HCT116 (cell line): ENCODE measurements around the gene DOCK10. TPM values are rescaled to one million over a fixed set of nuclear protein-coding genes. Genes with fewer than 3 reads are reported as not detected.

Experiments used
- ATAC-seq: fragments of 200-7000 bp; cut with Tn5 transposase; 2 replicates; pipeline ENCODE4 v1.9.1; 2020; ENCODE audit warnings: mild to moderate bottlenecking, moderate library complexity
- BruUV-seq: library from RNA; stranded (reverse); fragments of 400-500 nt; replicated peaks from 2 replicates; lab custom pipeline; 2021; lab: Mats Ljungman, UMichigan
- CTCF ChIA-PET: fragments of 300-600 bp; sonication (Branson Sonifier 250); formaldehyde crosslinking; loops from one replicate; lab custom pipeline; 2021; ENCODE audit warnings: antibody characterized with exemption; lab: Charles Lee
- POLR2A ChIA-PET: fragments of 300-600, 350-600 bp; sonication (Branson Sonifier 250); formaldehyde crosslinking; loops from one replicate; lab custom pipeline; 2021; ENCODE audit warnings: antibody characterized with exemption; lab: Charles Lee
- RAD21 ChIA-PET, 2 experiments: fragments of 300-600 bp; sonication (Branson Sonifier 250); formaldehyde crosslinking; loops; one replicate each; lab custom pipeline; 2023; ENCODE audit warnings: low total read pairs in 2 of 2; ENCODE audit not compliant: uncharacterized antibody in 2 of 2, unreplicated experiment in 2 of 2, low non-redundant PET in 1 of 2; lab: Charles Lee
- DNase-seq: peaks from one replicate; pipeline ENCODE4 v3.0.0-alpha.2; 2010; ENCODE audit warnings: low read depth, low spot score
- H2AFZ ChIP-seq: fragments of 200-600 bp; shearing (Covaris generic), sonication (generic); 2 replicates; pipeline ENCODE4 v1.6.1; 2017; ENCODE audit warnings: low read depth, mixed run types, mixed read lengths, antibody characterized with exemption, low read length; ENCODE audit not compliant: poor library complexity, severe bottlenecking
- H3K27ac ChIP-seq: 2 replicates; pipeline ENCODE4 v1.5.1; 2012; ENCODE audit warnings: low read depth, low read length
- H3K27me3 ChIP-seq: fragments of 200-600 bp; sonication (generic); 2 replicates; pipeline ENCODE4 v1.6.1; 2016; ENCODE audit warnings: mixed run types, low read length, mixed read lengths; ENCODE audit not compliant: insufficient read depth
- H3K36me3 ChIP-seq, 2 experiments: fragments of 200-500 bp in 1 of 2; fragments of 200-600 bp in 1 of 2; sonication (Bioruptor generic) in 1 of 2; sonication (generic) in 1 of 2; 2 replicates each; pipeline versions ENCODE4 v1.5.1 to v1.6.1; 2014 to 2016; ENCODE audit warnings: low read length in 2 of 2, inconsistent platforms in 1 of 2, mixed read lengths in 1 of 2, mixed run types in 1 of 2; ENCODE audit not compliant: insufficient read depth in 2 of 2, control insufficient read depth in 1 of 2
- H3K4me1 ChIP-seq, 2 experiments: fragments of 200-600 bp in 1 of 2; sonication (generic) in 1 of 2; 2 replicates each; pipeline versions ENCODE4 v1.5.1 to v1.6.1; 2012 to 2017; ENCODE audit warnings: low read length in 2 of 2, inconsistent platforms in 1 of 2, mild to moderate bottlenecking in 1 of 2, mixed read lengths in 1 of 2, mixed run types in 1 of 2, moderate library complexity in 1 of 2; ENCODE audit not compliant: insufficient read depth in 2 of 2, control insufficient read depth in 1 of 2
- H3K4me2 ChIP-seq: fragments of 200-600 bp; sonication (generic); 2 replicates; pipeline ENCODE4 v1.6.1; 2017; ENCODE audit warnings: mixed run types, low read length, mixed read lengths
- H3K4me3 ChIP-seq, 2 experiments: fragments of 200-600 bp in 1 of 2; sonication (generic) in 1 of 2; replicated peaks in 1 of 2; 2 replicates each; pipeline ENCODE4 v1.5.1; 2011 to 2016; ENCODE audit warnings: low read length in 2 of 2, control low read depth in 1 of 2, low read depth in 1 of 2, mild to moderate bottlenecking in 1 of 2, mixed read lengths in 1 of 2, mixed run types in 1 of 2
- H3K79me2 ChIP-seq: fragments of 200-600 bp; sonication (generic); 2 replicates; pipeline ENCODE4 v1.6.1; 2017; ENCODE audit warnings: mild to moderate bottlenecking, mixed run types, low read length, moderate library complexity, mixed read lengths; ENCODE audit not compliant: insufficient read depth
- H3K9ac ChIP-seq: fragments of 200-600 bp; sonication (generic); 2 replicates; pipeline ENCODE4 v1.6.1; 2016; ENCODE audit warnings: low read length, mixed read lengths
- H3K9me2 ChIP-seq: fragments of 200-600 bp; sonication (generic), shearing (Covaris generic); 2 replicates; pipeline ENCODE4 v1.6.1; 2017; ENCODE audit warnings: mixed run types, mild to moderate bottlenecking, moderate library complexity; ENCODE audit not compliant: insufficient read depth
- H3K9me3 ChIP-seq, 2 experiments: fragments of 200-500 bp in 1 of 2; fragments of 200-600 bp in 1 of 2; sonication (Bioruptor generic) in 1 of 2; sonication (generic) in 1 of 2; 2 replicates each; pipeline ENCODE4 v1.6.1; 2014 to 2017; ENCODE audit warnings: low read length in 2 of 2, mixed read lengths in 2 of 2, inconsistent platforms in 1 of 2, low read depth in 1 of 2, mild to moderate bottlenecking in 1 of 2, mixed run types in 1 of 2, moderate library complexity in 1 of 2; ENCODE audit not compliant: control insufficient read depth in 1 of 2, insufficient read depth in 1 of 2
- H4K20me1 ChIP-seq: fragments of 200-600 bp; sonication (generic), shearing (Covaris generic); 2 replicates; pipeline ENCODE4 v1.6.1; 2017; ENCODE audit warnings: mixed run types, mild to moderate bottlenecking, moderate library complexity; ENCODE audit not compliant: insufficient read depth
- CBX3 ChIP-seq: IDR thresholded peaks from 2 replicates; pipeline ENCODE4 v1.6.1; 2012; ENCODE audit warnings: low read depth
- CEBPB ChIP-seq: IDR thresholded peaks from 2 replicates; pipeline ENCODE4 v1.6.1; 2012; ENCODE audit warnings: low read depth
- EZH2 ChIP-seq: fragments of 200-600 bp; sonication (generic); IDR thresholded peaks from 2 replicates; pipeline ENCODE4 v1.6.1; 2017; ENCODE audit warnings: antibody characterized with exemption, mixed run types
- EZH2phosphoT487 ChIP-seq: fragments of 200-600 bp; IDR thresholded peaks from 2 replicates; pipeline ENCODE4 v1.6.1; 2018; ENCODE audit warnings: antibody characterized with exemption, borderline replicate concordance
- FOSL1 ChIP-seq: IDR thresholded peaks from 2 replicates; pipeline ENCODE4 v1.6.1; 2012; ENCODE audit warnings: low read depth
- JUND ChIP-seq: IDR thresholded peaks from 2 replicates; pipeline ENCODE4 v1.6.1; 2012
- POLR2A ChIP-seq: IDR thresholded peaks from 2 replicates; pipeline ENCODE4 v1.7.0; 2011; ENCODE audit warnings: borderline replicate concordance; ENCODE audit not compliant: insufficient read depth, insufficient read length; ENCODE audit errors: extremely low read depth
- POLR2AphosphoS5 ChIP-seq: IDR thresholded peaks from 2 replicates; pipeline ENCODE4 v1.6.1; 2011; ENCODE audit warnings: mild to moderate bottlenecking, low read depth, low read length, moderate library complexity
- SP1 ChIP-seq: IDR thresholded peaks from 2 replicates; pipeline ENCODE4 v1.6.1; 2012; ENCODE audit warnings: low read depth
- SRF ChIP-seq: IDR thresholded peaks from 2 replicates; pipeline ENCODE4 v1.6.1; 2012; ENCODE audit warnings: low read depth
- YY1 ChIP-seq: IDR thresholded peaks from 2 replicates; pipeline ENCODE4 v1.6.1; 2011; ENCODE audit warnings: low read length, low read depth, moderate library complexity, mild to moderate bottlenecking; ENCODE audit not compliant: insufficient replicate concordance; ENCODE audit errors: extremely low read depth
- ZFX ChIP-seq: fragments of 450-650 bp; IDR thresholded peaks from 2 replicates; pipeline ENCODE4 v1.6.1; 2017
- intact Hi-C: fragments of 100-400 bp; cut with micrococcal nuclease; formaldehyde crosslinking; loops from 2 replicates; pipeline ENCODE4 v1.10.0; 2022
- total RNA-seq: library from RNA; stranded (reverse); gene quantifications from one replicate; pipeline ENCODE4 v1.2.1, GENCODE V29; 2021; ENCODE audit not compliant: unreplicated experiment
- TF ChIP-seq, protein P1 (sequence below), 3 experiments: fragments of 200-600 bp in 1 of 3; sonication (generic) in 1 of 3; IDR thresholded peaks in 2 of 3; conservative IDR thresholded peaks in 1 of 3; 2 replicates each; pipeline ENCODE4 v1.5.1; 2012 to 2017; ENCODE audit warnings: low read depth in 2 of 3, low read length in 2 of 3, antibody characterized with exemption in 1 of 3, borderline replicate concordance in 1 of 3, control low read depth in 1 of 3, mild to moderate bottlenecking in 1 of 3, mixed read lengths in 1 of 3, mixed run types in 1 of 3, moderate library complexity in 1 of 3; ENCODE audit not compliant: insufficient read depth in 1 of 3
- TF ChIP-seq, protein P2 (sequence below): IDR thresholded peaks from 2 replicates; pipeline ENCODE4 v1.6.1; 2011; ENCODE audit warnings: mild to moderate bottlenecking, low read length, moderate library complexity; ENCODE audit not compliant: insufficient replicate concordance; ENCODE audit errors: extremely low read depth
- TF ChIP-seq, protein P3 (sequence below): IDR thresholded peaks from 2 replicates; pipeline ENCODE4 v1.6.1; 2012
- TF ChIP-seq, protein P4 (sequence below): IDR thresholded peaks from 2 replicates; pipeline ENCODE4 v1.6.1; 2012

Gene DOCK10
- total RNA-seq, 1 experiment from 2014 or later = 0.54 TPM

DNA sequence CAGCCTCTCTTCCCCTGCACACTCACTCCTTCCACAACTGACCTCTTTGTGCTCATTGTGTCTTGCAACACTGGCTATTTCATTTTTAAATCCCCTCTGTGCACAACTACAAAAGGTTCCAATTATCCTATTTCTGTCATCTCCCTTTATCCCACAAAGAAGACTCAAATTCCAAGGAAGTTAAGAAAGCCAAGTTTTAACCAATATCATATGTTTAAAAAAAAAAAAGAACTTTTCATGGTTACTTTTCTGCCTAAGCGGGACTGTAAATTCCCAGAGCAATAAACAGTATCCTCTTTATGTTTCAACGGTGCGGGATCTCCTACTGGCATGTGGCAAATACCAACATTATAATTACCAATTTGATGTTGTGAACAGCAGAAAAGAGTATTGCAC, 83.8 kb downstream of the DOCK10 start (continued):
- TF ChIP-seq, protein P1, sequence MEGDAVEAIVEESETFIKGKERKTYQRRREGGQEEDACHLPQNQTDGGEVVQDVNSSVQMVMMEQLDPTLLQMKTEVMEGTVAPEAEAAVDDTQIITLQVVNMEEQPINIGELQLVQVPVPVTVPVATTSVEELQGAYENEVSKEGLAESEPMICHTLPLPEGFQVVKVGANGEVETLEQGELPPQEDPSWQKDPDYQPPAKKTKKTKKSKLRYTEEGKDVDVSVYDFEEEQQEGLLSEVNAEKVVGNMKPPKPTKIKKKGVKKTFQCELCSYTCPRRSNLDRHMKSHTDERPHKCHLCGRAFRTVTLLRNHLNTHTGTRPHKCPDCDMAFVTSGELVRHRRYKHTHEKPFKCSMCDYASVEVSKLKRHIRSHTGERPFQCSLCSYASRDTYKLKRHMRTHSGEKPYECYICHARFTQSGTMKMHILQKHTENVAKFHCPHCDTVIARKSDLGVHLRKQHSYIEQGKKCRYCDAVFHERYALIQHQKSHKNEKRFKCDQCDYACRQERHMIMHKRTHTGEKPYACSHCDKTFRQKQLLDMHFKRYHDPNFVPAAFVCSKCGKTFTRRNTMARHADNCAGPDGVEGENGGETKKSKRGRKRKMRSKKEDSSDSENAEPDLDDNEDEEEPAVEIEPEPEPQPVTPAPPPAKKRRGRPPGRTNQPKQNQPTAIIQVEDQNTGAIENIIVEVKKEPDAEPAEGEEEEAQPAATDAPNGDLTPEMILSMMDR (IDR thresholded peaks at IDR 0.05 in 2 of 3, conservative IDR thresholded peaks at IDR 0.05 in 1 of 3; ENCODE audit: borderline replicate concordance in 1 of 3, insufficient read depth in 1 of 3, low read depth in 2 of 3, low read length in 2 of 3) = no peak
- TF ChIP-seq POLR2A (no peak), SP1 (no peak)

DNA sequence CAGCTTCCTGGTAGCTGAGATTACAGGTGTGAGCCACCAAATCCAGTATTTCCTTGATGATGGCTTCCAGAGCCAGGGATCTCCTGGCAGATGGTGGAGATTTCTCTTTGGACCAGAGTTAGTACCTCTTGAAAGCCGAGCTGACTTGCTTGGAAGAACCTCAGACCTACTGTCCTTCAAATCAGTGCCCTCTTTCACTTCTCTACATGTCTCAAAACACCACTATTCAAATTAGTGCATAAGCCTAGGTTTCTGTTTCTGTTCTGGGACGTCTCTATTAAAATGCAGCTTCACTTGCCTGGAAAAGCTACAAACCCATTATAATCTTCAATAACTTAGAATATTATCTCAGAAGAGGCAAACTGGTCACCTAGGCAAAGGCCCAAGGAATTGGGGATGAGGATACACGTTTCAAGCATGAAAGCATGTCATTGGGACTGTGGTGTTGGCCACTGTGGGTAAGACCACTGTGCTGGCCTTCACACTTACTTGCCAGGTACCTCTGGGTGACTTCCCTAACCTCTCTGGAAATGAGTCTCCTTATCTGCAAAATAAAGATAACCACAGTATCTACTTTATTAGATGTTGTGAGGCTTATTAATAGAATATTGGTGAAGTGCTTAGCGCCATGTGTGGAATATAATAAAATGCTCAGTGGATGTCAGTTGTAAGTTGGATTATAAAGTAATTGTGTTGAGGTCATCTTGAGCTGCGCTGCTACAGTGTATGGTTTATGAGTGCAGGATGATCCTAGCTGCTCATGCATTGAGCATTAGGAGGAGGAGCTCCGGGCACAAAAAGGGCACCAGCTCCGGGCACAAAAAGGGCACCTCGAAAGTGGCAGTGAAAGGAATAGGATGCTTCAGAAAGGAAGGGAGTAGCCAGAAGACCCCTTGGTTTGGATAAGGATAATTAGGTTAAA, 84.5 kb downstream of the DOCK10 start:
- CTCF ChIA-PET = no interaction called here
- H3K4me1 ChIP-seq = no peaks in the 10 kb centered on the region
- H3K36me3 ChIP-seq = no peaks in the 10 kb centered on the region
- H3K79me2 ChIP-seq = no peaks in the 10 kb centered on the region
- H3K27me3 ChIP-seq = no peaks in the 10 kb centered on the region
- TF ChIP-seq CEBPB (no peak), FOSL1 (no peak), EZH2 (no peak), EZH2phosphoT487 (no peak), ZFX (no peak), CBX3 (no peak), JUND (no peak), SRF (no peak), POLR2A (no peak), YY1 (no peak), POLR2AphosphoS5 (no peak), SP1 (no peak)
- TF ChIP-seq, protein P2, sequence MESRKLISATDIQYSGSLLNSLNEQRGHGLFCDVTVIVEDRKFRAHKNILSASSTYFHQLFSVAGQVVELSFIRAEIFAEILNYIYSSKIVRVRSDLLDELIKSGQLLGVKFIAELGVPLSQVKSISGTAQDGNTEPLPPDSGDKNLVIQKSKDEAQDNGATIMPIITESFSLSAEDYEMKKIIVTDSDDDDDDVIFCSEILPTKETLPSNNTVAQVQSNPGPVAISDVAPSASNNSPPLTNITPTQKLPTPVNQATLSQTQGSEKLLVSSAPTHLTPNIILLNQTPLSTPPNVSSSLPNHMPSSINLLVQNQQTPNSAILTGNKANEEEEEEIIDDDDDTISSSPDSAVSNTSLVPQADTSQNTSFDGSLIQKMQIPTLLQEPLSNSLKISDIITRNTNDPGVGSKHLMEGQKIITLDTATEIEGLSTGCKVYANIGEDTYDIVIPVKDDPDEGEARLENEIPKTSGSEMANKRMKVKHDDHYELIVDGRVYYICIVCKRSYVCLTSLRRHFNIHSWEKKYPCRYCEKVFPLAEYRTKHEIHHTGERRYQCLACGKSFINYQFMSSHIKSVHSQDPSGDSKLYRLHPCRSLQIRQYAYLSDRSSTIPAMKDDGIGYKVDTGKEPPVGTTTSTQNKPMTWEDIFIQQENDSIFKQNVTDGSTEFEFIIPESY = no peak
- TF ChIP-seq, protein P3, sequence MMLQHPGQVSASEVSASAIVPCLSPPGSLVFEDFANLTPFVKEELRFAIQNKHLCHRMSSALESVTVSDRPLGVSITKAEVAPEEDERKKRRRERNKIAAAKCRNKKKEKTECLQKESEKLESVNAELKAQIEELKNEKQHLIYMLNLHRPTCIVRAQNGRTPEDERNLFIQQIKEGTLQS = no peak
- TF ChIP-seq, protein P4, sequence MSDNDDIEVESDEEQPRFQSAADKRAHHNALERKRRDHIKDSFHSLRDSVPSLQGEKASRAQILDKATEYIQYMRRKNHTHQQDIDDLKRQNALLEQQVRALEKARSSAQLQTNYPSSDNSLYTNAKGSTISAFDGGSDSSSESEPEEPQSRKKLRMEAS = no peak
- TF ChIP-seq, all 23 proteins: peak for 0
- Histone ChIP-seq H3K9me2 (no peaks in the 10 kb centered on the region), H4K20me1 (no peaks in the 10 kb centered on the region), H3K9ac (no peak overlapping the region), H3K27ac (no peak overlapping the region), H3K4me3 (no peak overlapping the region), H3K4me2 (no peak overlapping the region), H3K9me3 (no peaks in the 10 kb centered on the region), H2AFZ (no peak overlapping the region)
- DNase-seq (no peak), ATAC-seq (no peak)
- intact Hi-C loops = no loop called here
- ChIA-PET RAD21 (no interaction called here), POLR2A (no interaction called here)
- no TSS peak for BruUV-seq
